B cell (primary cell): ENCODE results near the gene GFOD1. TPM values are rescaled to one million over a fixed set of nuclear protein-coding genes. Genes with fewer than 3 reads are reported as not detected.

ENCODE experiments used
- ATAC-seq: fragments of 200-7000 bp; cut with Tn5 transposase; one replicate; pipeline ENCODE4 v1.10.0; 2021; ENCODE audit warnings: low read depth, mild to moderate bottlenecking, moderate number of reproducible peaks, moderate library complexity
- CTCF ChIA-PET: fragments of 350-600 bp; sonication (Branson Sonifier 250); formaldehyde crosslinking; loops from one replicate; lab custom pipeline; 2021; ENCODE audit warnings: antibody characterized with exemption, inconsistent platforms; lab: Charles Lee
- POLR2A ChIA-PET: fragments of 350-600 bp; sonication (Branson Sonifier 250); formaldehyde crosslinking; loops from one replicate; lab custom pipeline; 2021; ENCODE audit warnings: antibody characterized with exemption; lab: Charles Lee
- DNase-seq: peaks from one replicate; pipeline ENCODE4 v3.0.0; 2013
- H2AFZ ChIP-seq: 2 replicates; pipeline ENCODE4 v1.6.1; 2012; ENCODE audit warnings: mild to moderate bottlenecking, low read depth, low read length; ENCODE audit not compliant: insufficient read depth, poor library complexity, severe bottlenecking
- H3K27ac ChIP-seq, 2 donors: 1 replicate in 1 of 2; 2 replicates in 1 of 2; pipeline ENCODE4 v1.5.1; 2012 to 2013; ENCODE audit warnings: low read length in 2 of 2, mild to moderate bottlenecking in 2 of 2, moderate library complexity in 1 of 2
- H3K27me3 ChIP-seq, 4 experiments: fragments of 200-600 bp in 1 of 4; sonication (generic) in 1 of 4; replicated peaks in 1 of 4; 1 replicate in 2 of 4; 2 replicates in 2 of 4; pipeline versions ENCODE4 v1.6.1 to v1.7.0; 2013 to 2016; ENCODE audit warnings: low read length in 3 of 4, mild to moderate bottlenecking in 2 of 4, mixed read lengths in 1 of 4, moderate library complexity in 1 of 4; ENCODE audit not compliant: insufficient read depth in 4 of 4, control insufficient read depth in 3 of 4; ENCODE audit errors: control extremely low read depth in 1 of 4
- H3K36me3 ChIP-seq, 2 experiments: replicated peaks in 1 of 2; 1 replicate in 1 of 2; 2 replicates in 1 of 2; pipeline versions ENCODE4 v1.6.1 to v1.7.1; 2013; ENCODE audit warnings: low read length in 1 of 2; ENCODE audit not compliant: insufficient read depth in 2 of 2, control insufficient read depth in 1 of 2; ENCODE audit errors: control extremely low read depth in 1 of 2, extremely low read depth in 1 of 2
- H3K4me1 ChIP-seq, 2 donors: fragments of 200-600 bp in 1 of 2; sonication (generic) in 1 of 2; 1 replicate in 1 of 2; 2 replicates in 1 of 2; pipeline versions ENCODE4 v1.5.1 to v1.6.1; 2013 to 2017; ENCODE audit warnings: low read length in 2 of 2; ENCODE audit not compliant: control insufficient read depth in 2 of 2, insufficient read depth in 2 of 2
- H3K4me2 ChIP-seq: replicated peaks from 2 replicates; pipeline ENCODE3; 2012; ENCODE audit warnings: mild to moderate bottlenecking, low read depth, low read length; ENCODE audit not compliant: poor library complexity, severe bottlenecking
- H3K4me3 ChIP-seq, 5 experiments: fragments of 200-600 bp in 1 of 5; sonication (generic) in 1 of 5; 1 replicate in 3 of 5; 2 replicates in 2 of 5; pipeline versions ENCODE4 v1.5.1 to v1.7.0; 2011 to 2016; ENCODE audit warnings: low read length in 4 of 5, mild to moderate bottlenecking in 4 of 5, low read depth in 2 of 5, control low read depth in 1 of 5, moderate library complexity in 1 of 5; ENCODE audit not compliant: insufficient read depth in 1 of 5; ENCODE audit errors: control extremely low read depth in 1 of 5, extremely low read depth in 1 of 5
- H3K79me2 ChIP-seq: fragments of 200-600 bp; sonication (generic); one replicate; pipeline ENCODE4 v1.6.0; 2016; ENCODE audit warnings: low read length; ENCODE audit not compliant: control insufficient read depth, insufficient read depth
- H3K9ac ChIP-seq: fragments of 200-600 bp; sonication (generic); 2 replicates; pipeline ENCODE4 v1.6.1; 2017; ENCODE audit warnings: mild to moderate bottlenecking, low read length, moderate library complexity
- H3K9me3 ChIP-seq, 3 donors: one replicate each; pipeline versions ENCODE4 v1.6.1 to v1.7.1; 2013; ENCODE audit warnings: low read length in 2 of 3; ENCODE audit not compliant: control insufficient read depth in 2 of 3, insufficient read depth in 1 of 3; ENCODE audit errors: control extremely low read depth in 1 of 3
- H4K20me1 ChIP-seq: 2 replicates; pipeline ENCODE4 v1.6.0; 2012; ENCODE audit warnings: mild to moderate bottlenecking, low read length; ENCODE audit not compliant: insufficient read depth, control insufficient read depth, poor library complexity, severe bottlenecking
- H3K27ac Mint-ChIP-seq: one replicate; pipeline ENCODE4 v1.8.0; 2021; ENCODE audit warnings: mixed read lengths
- H3K27me3 Mint-ChIP-seq: one replicate; pipeline ENCODE4 v1.8.0; 2021; ENCODE audit warnings: mixed read lengths
- H3K4me1 Mint-ChIP-seq: one replicate; pipeline ENCODE4 v1.8.0; 2021; ENCODE audit warnings: mixed read lengths
- H3K4me3 Mint-ChIP-seq: one replicate; pipeline ENCODE4 v1.8.0; 2021; ENCODE audit warnings: mixed read lengths
- H3K9me3 Mint-ChIP-seq: one replicate; pipeline ENCODE4 v1.8.0; 2022; ENCODE audit warnings: mixed read lengths; ENCODE audit not compliant: insufficient read depth
- CTCF ChIP-seq: fragments of 200-600 bp; IDR thresholded peaks from one replicate; pipeline ENCODE4 v1.8.0; 2022; ENCODE audit warnings: antibody characterized with exemption, mild to moderate bottlenecking
- EZH2 ChIP-seq: IDR thresholded peaks from 2 replicates; pipeline ENCODE4 v1.6.1; 2012; ENCODE audit warnings: borderline replicate concordance, low read depth, mild to moderate bottlenecking, moderate library complexity, low read length; ENCODE audit not compliant: insufficient read depth, poor library complexity, severe bottlenecking
- WGBS: methylation state at CpG from one replicate; pipeline ENCODE4 v1.1.5; 2013; ENCODE audit warnings: missing lambda C conversion rate; ENCODE audit not compliant: insufficient coverage; 5-methylcytosine and 5-hydroxymethylcytosine counted together
- intact Hi-C: fragments of 100-400 bp; cut with micrococcal nuclease; formaldehyde crosslinking; loops from one replicate; pipeline ENCODE4 v1.10.0; 2022
- polyA plus RNA-seq: library from polyadenylated mRNA; depleted of rRNA; stranded (reverse); fragments of >200 nt; gene quantifications from 2 replicates; pipeline ENCODE4 v1.2.3, GENCODE V29; 2012
- total RNA-seq, 2 donors: library from RNA; stranded (reverse); fragments of 120-200 nt in 1 of 2; gene quantifications; 1 replicate in 1 of 2; 2 replicates in 1 of 2; pipeline versions ENCODE4 v1.2.3 to v1.2.4, GENCODE V29; 2013 to 2022

Gene GFOD1
- total and polyA plus RNA-seq, 2 donors (not counting 1 experiment from before 2014, with no cell fraction given): 8.3 to 42.4 TPM

- H3K36me3 ChIP-seq: peaks cover 0 to 2% of the 10 kb centered on the region in 2 experiments
- no peaks in the 10 kb centered on the region for H3K27me3 ChIP-seq
- no peak for TF ChIP-seq EZH2
- no peak for TF ChIP-seq CTCF
- intact Hi-C loops: no loop called here
- no peak overlapping the region for H3K4me2 ChIP-seq
- H3K4me3 ChIP-seq: no peak overlapping the region
- WGBS: no CpG with 5 or more reads among the region's 2 CpGs
- no peak overlapping the region for H3K27ac ChIP-seq
- H3K27ac Mint-ChIP-seq: no peak overlapping the region
- H3K4me1 Mint-ChIP-seq: peaks cover 48% of the 10 kb centered on the region
- no peak overlapping the region for H3K4me3 Mint-ChIP-seq
- no peaks in the 10 kb centered on the region for H3K9me3 Mint-ChIP-seq
- H2AFZ ChIP-seq: no peak overlapping the region
- no peaks in the 10 kb centered on the region for H3K9me3 ChIP-seq
- peaks cover 33% of the 10 kb centered on the region for H3K79me2 ChIP-seq
- DNase-seq (no peak), ATAC-seq (no peak)
- ChIA-PET POLR2A (interaction anchor here (0.5 to 0.7 kb wide), 3 partner anchors 10 to 1785 kb away, joined by 3 to 6 read pairs (median 4); no protein-coding TSS in a partner anchor), CTCF (interaction anchor here (0.7 to 2.0 kb wide), 4 partner anchors 9 to 223 kb away, joined by 3 to 7 read pairs (median 4); partner anchors contain the start of gene NOL7)
- no peaks in the 10 kb centered on the region for H3K27me3 Mint-ChIP-seq
- no peak overlapping the region for H3K9ac ChIP-seq
- H3K4me1 ChIP-seq: peaks cover 27 to 36% of the 10 kb centered on the region in 2 donors
- no peaks in the 10 kb centered on the region for H4K20me1 ChIP-seq
These were observed 94.9 kb downstream of the GFOD1 start for GRCh38 chr6:13392462-13392861.

- ATAC-seq (no peak), DNase-seq (no peak)
- Histone ChIP-seq H3K9ac (no peak overlapping the region), H3K36me3 (peaks cover 0 to 2% of the 10 kb centered on the region in 2 experiments), H2AFZ (no peak overlapping the region), H3K4me3 (no peak overlapping the region), H3K9me3 (no peaks in the 10 kb centered on the region), H3K79me2 (peaks cover 39% of the 10 kb centered on the region), H3K27me3 (no peaks in the 10 kb centered on the region), H3K4me1 (peaks cover 18 to 27% of the 10 kb centered on the region in 2 donors), H3K27ac (no peak overlapping the region), H4K20me1 (no peaks in the 10 kb centered on the region), H3K4me2 (no peak overlapping the region)
- ChIA-PET POLR2A (interaction anchor here (0.7 kb wide), 2 partner anchors 13 to 37 kb away, joined by 7 to 11 read pairs; no protein-coding TSS in a partner anchor), CTCF (interaction anchor here (1.0 to 1.4 kb wide), 4 partner anchors 10 to 224 kb away, joined by 3 to 5 read pairs (median 3); partner anchors contain the start of gene NOL7)
- H3K9me3 Mint-ChIP-seq: no peaks in the 10 kb centered on the region
- H3K27ac Mint-ChIP-seq: no peak overlapping the region
- TF ChIP-seq CTCF: no peak
- no peak for TF ChIP-seq EZH2
- intact Hi-C loops: no loop called here
- no peaks in the 10 kb centered on the region for H3K27me3 Mint-ChIP-seq
- WGBS: no CpG with 5 or more reads among the region's 5 CpGs
- peaks cover 39% of the 10 kb centered on the region for H3K4me1 Mint-ChIP-seq
- H3K4me3 Mint-ChIP-seq: no peak overlapping the region
These were observed 95.9 kb downstream of the GFOD1 start for GRCh38 chr6:13391537-13391936.
